Activated CD4-positive, alpha-beta T cell treated with anti-CD3 and anti-CD28 coated beads for 36 hours (primary cell): Measurements from ENCODE around the gene UBE2E2. TPM values are rescaled to one million over a fixed set of nuclear protein-coding genes. Genes with fewer than 3 reads are reported as not detected.

Experiments used
- ATAC-seq: fragments of 200-7000 bp; cut with Tn5 transposase; one replicate; pipeline ENCODE4 v1.10.0; 2021; ENCODE audit warnings: mild to moderate bottlenecking, moderate library complexity
- CTCF ChIA-PET: fragments of 350-600 bp; sonication (Branson Sonifier 250); formaldehyde crosslinking; loops from one replicate; lab custom pipeline; 2021; ENCODE audit warnings: antibody characterized with exemption; lab: Charles Lee
- POLR2A ChIA-PET: fragments of 350-600 bp; sonication (Branson Sonifier 250); formaldehyde crosslinking; loops from one replicate; lab custom pipeline; 2021; ENCODE audit warnings: antibody characterized with exemption, inconsistent platforms; lab: Charles Lee
- DNase-seq: peaks from one replicate; pipeline ENCODE4 v3.0.0-alpha.2; 2020
- H3K27ac Mint-ChIP-seq: one replicate; pipeline ENCODE4 v1.8.0; 2021; ENCODE audit warnings: mixed read lengths
- H3K27me3 Mint-ChIP-seq: one replicate; pipeline ENCODE4 v1.8.0; 2021; ENCODE audit warnings: mixed read lengths
- H3K36me3 Mint-ChIP-seq: one replicate; pipeline ENCODE4 v1.8.0; 2021; ENCODE audit warnings: low read depth, mixed read lengths
- H3K4me1 Mint-ChIP-seq: one replicate; pipeline ENCODE4 v1.8.0; 2021; ENCODE audit warnings: mixed read lengths
- H3K4me3 Mint-ChIP-seq: one replicate; pipeline ENCODE4 v1.8.0; 2021; ENCODE audit warnings: mild to moderate bottlenecking, moderate library complexity, mixed read lengths
- H3K9me3 Mint-ChIP-seq: one replicate; pipeline ENCODE4 v1.8.0; 2021; ENCODE audit warnings: low read depth, mixed read lengths
- intact Hi-C, 2 experiments: fragments of 100-400 bp; cut with DNase I in 1 of 2; cut with micrococcal nuclease in 1 of 2; formaldehyde crosslinking; loops; one replicate each; pipeline versions ENCODE4 v1.14.2 to v1.15.1; 2022 to 2024; cut with DNase I, micrococcal nuclease
- total RNA-seq, 2 experiments: library from RNA; stranded (reverse); gene quantifications; one replicate each; pipeline ENCODE4 v1.2.3, GENCODE V29; 2021

Gene UBE2E2
- total RNA-seq, 2 experiments from 2014 or later: 13.5 to 18.2 TPM

DNA sequence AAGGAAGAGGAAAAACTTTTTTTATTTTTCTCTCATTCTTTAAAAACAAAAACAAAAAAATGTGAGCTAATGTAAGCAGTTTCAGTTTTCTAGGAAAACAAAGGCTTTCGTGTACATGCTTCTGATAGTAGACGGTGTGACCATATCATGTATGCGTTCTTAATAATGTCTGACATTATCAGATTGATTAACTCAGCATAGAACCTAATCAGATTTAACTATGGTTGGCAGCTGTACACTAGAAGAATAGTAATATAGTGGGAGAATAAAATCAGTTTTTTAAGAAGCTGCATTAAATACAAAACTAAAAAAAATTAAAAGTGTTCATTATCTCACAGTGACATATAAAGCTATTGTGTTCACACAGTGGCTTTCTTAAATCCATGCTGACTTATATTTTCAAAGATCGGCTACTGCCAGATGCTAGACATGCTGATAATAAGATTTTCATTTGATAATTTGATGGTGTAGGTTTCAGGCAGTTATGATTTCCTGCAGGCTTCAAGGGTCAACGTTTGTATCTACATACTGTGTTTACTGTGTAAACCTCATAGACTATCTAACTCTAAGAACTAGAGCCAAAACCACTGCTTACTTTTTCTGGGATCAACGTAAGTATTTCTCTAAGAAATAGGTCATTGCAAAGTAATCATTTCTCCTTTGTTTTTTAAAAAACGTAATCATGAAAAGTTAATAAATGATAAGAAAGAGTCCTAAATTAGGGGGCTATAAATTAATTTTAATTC is 74.0 kb downstream of the UBE2E2 start:
- DNase-seq (no peak), ATAC-seq (no peak)
- intact Hi-C loops: no loop called here
- Mint-ChIP-seq H3K27ac (no peak overlapping the region), H3K27me3 (no peaks in the 10 kb centered on the region), H3K4me1 (peaks cover 15% of the 10 kb centered on the region), H3K36me3 (no peaks in the 10 kb centered on the region), H3K9me3 (no peaks in the 10 kb centered on the region), H3K4me3 (no peak overlapping the region)
- POLR2A ChIA-PET: no interaction called here
- CTCF ChIA-PET: interaction anchor here (0.9 kb wide), 1 partner anchor 116 kb away, joined by 3 read pairs; no protein-coding TSS in a partner anchor

DNA sequence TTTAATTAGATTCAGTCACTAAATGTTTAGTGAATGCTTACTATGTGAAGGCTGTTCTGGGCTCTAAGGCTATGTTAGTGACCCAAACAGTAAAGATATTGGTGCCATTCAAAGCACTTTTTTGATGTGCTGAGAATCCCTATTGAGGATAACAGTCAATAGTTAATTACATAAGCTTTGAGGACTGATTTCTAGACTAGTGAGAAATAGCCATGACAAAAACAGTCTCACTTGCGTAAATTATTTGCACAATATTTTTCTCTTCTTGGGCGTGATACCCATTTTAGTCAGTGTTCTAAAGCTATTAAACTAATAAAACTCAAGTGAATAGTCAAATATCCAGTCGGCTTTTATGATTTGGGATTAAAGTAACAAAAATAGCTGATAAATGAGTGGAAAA is 74.6 kb downstream of the UBE2E2 start:
- ChIA-PET CTCF (no interaction called here), POLR2A (no interaction called here)
- no peaks in the 10 kb centered on the region for H3K9me3 Mint-ChIP-seq
- H3K27me3 Mint-ChIP-seq: no peaks in the 10 kb centered on the region
- no peak overlapping the region for H3K27ac Mint-ChIP-seq
- no peak overlapping the region for H3K4me3 Mint-ChIP-seq
- peaks cover 12% of the 10 kb centered on the region for H3K4me1 Mint-ChIP-seq
- DNase-seq (no peak), ATAC-seq (no peak)
- intact Hi-C loops: no loop called here
- H3K36me3 Mint-ChIP-seq: no peaks in the 10 kb centered on the region

DNA sequence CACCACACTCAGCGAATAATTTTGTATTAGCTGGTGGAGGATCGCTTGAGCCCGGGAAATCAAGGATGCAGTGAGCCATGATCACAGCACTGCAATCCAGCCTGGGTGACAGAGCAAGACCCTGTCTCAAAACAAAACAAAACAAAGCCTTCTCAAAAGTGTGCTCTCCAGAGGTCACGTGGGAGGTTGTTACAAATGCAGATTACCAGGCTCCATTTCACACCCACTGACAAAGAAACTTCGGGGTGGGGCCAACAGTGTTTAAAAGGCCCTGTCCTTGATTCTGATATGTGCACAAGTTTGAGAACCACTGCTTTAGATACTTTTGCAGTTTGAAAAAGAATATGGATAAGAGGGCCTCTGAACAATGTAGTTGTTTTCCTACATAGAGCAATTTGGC is 80.5 kb downstream of the UBE2E2 start:
- ATAC-seq: no peak
- Mint-ChIP-seq H3K27me3 (no peaks in the 10 kb centered on the region), H3K4me3 (no peak overlapping the region), H3K36me3 (peaks cover 10% of the 10 kb centered on the region), H3K4me1 (no peaks in the 10 kb centered on the region), H3K27ac (no peak overlapping the region), H3K9me3 (peaks cover 20% of the 10 kb centered on the region)
- ChIA-PET CTCF (interaction anchor here (0.6 kb wide), 1 partner anchor 117 kb away, joined by 3 read pairs; no protein-coding TSS in a partner anchor), POLR2A (no interaction called here)
- intact Hi-C loops: no loop called here
- no peak for DNase-seq

DNA sequence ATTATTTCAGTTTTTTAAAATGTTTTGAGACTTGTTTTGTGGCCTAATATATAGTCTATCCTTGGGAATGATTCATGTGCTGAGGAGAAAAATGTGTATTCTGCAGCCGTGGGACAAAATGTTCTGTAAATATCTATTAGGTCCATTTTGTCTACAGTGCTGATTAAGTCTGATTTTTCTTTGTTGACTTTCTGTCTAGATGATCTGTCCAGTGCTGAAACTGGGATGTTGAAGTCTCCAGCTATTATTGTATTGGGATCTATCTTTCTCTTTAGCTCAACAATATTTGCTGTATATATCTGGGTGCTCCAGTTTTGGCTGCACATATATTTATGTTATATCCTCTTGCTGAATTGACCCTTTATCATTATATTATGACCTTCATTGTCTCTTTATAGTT is 85.2 kb downstream of the UBE2E2 start:
- intact Hi-C loops: no loop called here
- POLR2A ChIA-PET: no interaction called here
- Mint-ChIP-seq H3K4me1 (no peaks in the 10 kb centered on the region), H3K27ac (no peak overlapping the region), H3K9me3 (peaks cover 20% of the 10 kb centered on the region), H3K4me3 (no peak overlapping the region), H3K27me3 (no peaks in the 10 kb centered on the region), H3K36me3 (peaks cover 10% of the 10 kb centered on the region)
- no peak for ATAC-seq
- CTCF ChIA-PET: no interaction called here
- no peak for DNase-seq

DNA sequence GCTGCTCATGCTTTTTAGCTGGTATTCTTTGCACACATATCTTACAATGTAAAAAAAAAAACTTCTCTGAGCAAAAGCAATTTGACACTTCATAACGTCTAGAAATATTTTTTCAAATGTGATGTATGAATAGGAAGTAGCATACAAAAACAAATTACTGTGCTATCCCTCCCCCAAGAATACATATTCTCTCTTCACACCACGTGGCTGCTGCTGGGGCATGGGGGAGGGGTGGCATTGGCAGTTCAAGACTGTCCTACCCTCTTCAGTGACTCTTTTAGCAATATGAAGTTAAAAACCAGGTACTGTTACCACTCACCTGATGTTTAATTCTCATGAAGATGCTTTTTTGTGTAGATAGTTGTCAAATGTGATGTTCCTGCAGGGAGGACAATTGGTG is 85.6 kb downstream of the UBE2E2 start:
- DNase-seq: no peak
- ChIA-PET CTCF (no interaction called here), POLR2A (no interaction called here)
- Mint-ChIP-seq H3K4me3 (no peak overlapping the region), H3K9me3 (peaks cover 20% of the 10 kb centered on the region), H3K4me1 (no peaks in the 10 kb centered on the region), H3K27me3 (no peaks in the 10 kb centered on the region), H3K36me3 (peaks cover 10% of the 10 kb centered on the region), H3K27ac (no peak overlapping the region)
- ATAC-seq: no peak
- intact Hi-C loops: no loop called here

DNA sequence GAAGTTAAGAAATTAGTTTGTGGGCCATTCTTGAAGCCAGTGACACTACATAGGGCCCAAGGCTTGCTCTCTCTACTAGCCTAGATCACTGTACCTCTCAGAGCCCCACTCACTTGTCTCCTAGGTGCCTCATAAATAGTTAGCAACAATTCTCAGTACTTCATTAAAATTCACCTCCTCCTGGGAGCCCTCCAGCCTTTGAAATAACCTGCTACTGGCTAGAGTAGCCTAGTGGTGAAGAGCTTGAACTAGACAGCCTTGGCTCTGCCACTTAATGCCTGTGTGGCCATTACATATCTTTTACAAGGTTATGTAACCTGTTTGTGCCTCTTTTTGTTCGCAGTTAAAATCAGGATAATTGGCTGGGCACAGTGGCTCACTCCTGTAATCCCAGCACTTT is 89.3 kb downstream of the UBE2E2 start:
- DNase-seq: no peak
- Mint-ChIP-seq H3K9me3 (peaks cover 5% of the 10 kb centered on the region), H3K36me3 (peaks cover 1% of the 10 kb centered on the region), H3K27me3 (no peaks in the 10 kb centered on the region), H3K27ac (no peak overlapping the region), H3K4me3 (no peak overlapping the region), H3K4me1 (no peaks in the 10 kb centered on the region)
- CTCF ChIA-PET: no interaction called here
- ATAC-seq: no peak
- POLR2A ChIA-PET: no interaction called here
- intact Hi-C loops: no loop called here

DNA sequence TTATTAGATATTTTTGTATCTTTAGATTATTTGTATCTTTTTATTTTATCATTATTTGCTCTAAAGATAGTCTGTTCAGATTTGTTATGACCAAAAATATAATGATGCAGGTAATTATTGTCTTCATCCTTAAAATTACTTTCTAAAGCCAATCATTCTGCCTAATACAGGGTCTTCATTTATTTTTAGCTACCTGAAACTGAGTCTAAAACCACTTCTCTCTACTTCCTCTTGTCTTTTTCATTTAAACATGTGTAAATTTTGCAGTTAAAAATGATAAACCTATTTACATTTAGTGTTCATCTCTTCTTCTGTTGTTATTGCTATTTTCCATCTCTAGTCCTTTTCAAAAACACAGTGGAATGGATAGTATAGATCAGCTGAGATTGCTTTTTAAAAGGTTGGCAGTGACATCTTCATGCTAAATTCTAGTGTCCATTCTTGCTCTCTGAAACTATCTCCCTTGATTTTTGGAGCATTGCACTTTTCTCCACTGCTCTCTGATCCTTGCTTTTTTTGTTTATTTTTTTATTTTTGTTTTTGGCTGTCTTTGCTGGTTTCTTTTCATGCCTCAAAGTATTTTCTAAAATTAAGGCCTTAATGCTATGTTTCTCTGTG is 91.8 kb downstream of the UBE2E2 start:
- no peak overlapping the region for H3K27ac Mint-ChIP-seq
- no peak for DNase-seq
- no peaks in the 10 kb centered on the region for H3K4me1 Mint-ChIP-seq
- intact Hi-C loops: no loop called here
- no peak for ATAC-seq
- ChIA-PET CTCF (no interaction called here), POLR2A (no interaction called here)
- no peak overlapping the region for H3K4me3 Mint-ChIP-seq
- peaks cover 8% of the 10 kb centered on the region for H3K9me3 Mint-ChIP-seq
- H3K27me3 Mint-ChIP-seq: no peaks in the 10 kb centered on the region
- peaks cover 6% of the 10 kb centered on the region for H3K36me3 Mint-ChIP-seq

DNA sequence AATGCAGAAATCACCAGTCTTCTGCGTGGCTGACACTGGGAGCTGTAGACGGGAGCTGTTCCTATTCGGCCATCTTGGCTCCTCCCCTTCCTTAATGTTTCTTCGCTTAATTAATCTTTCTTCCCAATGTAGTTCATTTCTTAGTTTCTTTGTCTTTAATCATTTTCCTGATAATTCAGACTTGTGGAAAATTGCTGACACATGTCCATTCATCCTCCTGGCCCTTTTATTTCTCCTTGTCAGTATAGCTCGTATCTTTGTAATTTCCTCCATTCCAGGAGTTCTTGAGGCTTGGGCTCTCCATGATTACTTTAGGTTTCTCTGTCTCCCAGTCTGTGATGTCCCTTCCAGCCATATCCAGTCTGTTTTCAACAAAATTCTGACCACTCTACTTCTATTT is 98.7 kb downstream of the UBE2E2 start:
- CTCF ChIA-PET: no interaction called here
- H3K4me1 Mint-ChIP-seq: no peaks in the 10 kb centered on the region
- H3K4me3 Mint-ChIP-seq: no peak overlapping the region
- H3K36me3 Mint-ChIP-seq: peaks cover 6% of the 10 kb centered on the region
- intact Hi-C loops: no loop called here
- H3K9me3 Mint-ChIP-seq: peaks cover 11% of the 10 kb centered on the region
- ATAC-seq: no peak
- no peak overlapping the region for H3K27ac Mint-ChIP-seq
- POLR2A ChIA-PET: no interaction called here
- no peak for DNase-seq
- H3K27me3 Mint-ChIP-seq: no peaks in the 10 kb centered on the region

DNA sequence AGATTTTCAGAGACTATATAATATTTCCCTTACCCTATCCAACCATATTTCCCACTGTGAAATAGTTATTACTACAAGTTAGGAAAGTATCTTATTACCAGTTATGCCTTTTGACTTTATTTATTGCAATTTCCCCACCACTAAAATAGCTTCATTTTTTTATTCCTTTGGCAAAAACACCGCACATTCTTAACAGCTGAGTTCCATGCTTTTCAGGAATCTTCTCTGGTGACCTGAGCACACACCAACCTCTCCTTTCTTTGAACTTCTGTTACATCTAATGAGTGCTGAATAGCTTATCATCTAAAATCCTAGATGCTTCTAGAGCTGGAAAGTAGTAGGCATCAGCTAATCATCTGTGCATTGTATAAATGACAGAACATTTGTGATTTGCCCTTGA is 99.1 kb downstream of the UBE2E2 start:
- intact Hi-C loops: no loop called here
- no peak overlapping the region for H3K4me3 Mint-ChIP-seq

DNA sequence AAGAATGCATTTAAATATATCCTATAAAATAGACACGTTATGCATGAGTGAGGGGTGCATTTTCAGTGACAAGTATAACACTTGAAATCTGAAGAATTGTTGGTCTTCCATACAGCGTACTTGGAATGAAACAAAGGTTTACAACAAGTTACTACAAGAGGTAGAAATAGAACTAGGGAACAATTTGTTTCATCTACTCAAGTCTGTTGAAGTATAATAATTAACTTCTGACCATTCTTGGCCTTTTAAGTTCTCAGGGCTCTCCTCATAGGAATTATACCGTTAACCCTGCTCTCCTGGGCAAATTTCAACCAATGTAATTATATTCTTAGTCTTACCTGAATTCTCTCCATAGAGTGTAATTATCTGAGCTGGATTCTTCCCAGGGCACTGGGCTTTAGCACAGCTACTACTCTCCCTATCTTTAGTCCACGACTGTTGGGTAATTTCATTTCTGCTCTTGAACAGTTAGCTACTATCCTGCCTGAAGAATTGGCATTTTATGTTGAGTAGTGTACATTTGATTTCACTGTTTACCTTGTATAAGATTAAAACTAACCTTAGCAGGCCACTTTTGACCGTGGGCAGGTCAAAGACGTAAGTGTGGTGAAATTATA is 100.6 kb downstream of the UBE2E2 start:
- H3K9me3 Mint-ChIP-seq: peaks cover 10% of the 10 kb centered on the region
- peaks cover 6% of the 10 kb centered on the region for H3K36me3 Mint-ChIP-seq
- CTCF ChIA-PET: no interaction called here
- POLR2A ChIA-PET: no interaction called here
- no peak for ATAC-seq
- H3K4me1 Mint-ChIP-seq: no peaks in the 10 kb centered on the region
- intact Hi-C loops: no loop called here
- no peak overlapping the region for H3K27ac Mint-ChIP-seq
- no peak for DNase-seq
- no peaks in the 10 kb centered on the region for H3K27me3 Mint-ChIP-seq
- H3K4me3 Mint-ChIP-seq: no peak overlapping the region

More for the DNA sequence above, 99.1 kb downstream of the UBE2E2 start:
- no peak for ATAC-seq
- Mint-ChIP-seq H3K27ac (no peak overlapping the region), H3K36me3 (peaks cover 6% of the 10 kb centered on the region), H3K27me3 (no peaks in the 10 kb centered on the region), H3K4me1 (no peaks in the 10 kb centered on the region), H3K9me3 (peaks cover 11% of the 10 kb centered on the region)
- CTCF ChIA-PET: interaction anchor here (0.6 kb wide), 1 partner anchor 27 kb away, joined by 3 read pairs; no protein-coding TSS in a partner anchor
- POLR2A ChIA-PET: no interaction called here
- DNase-seq: no peak

DNA sequence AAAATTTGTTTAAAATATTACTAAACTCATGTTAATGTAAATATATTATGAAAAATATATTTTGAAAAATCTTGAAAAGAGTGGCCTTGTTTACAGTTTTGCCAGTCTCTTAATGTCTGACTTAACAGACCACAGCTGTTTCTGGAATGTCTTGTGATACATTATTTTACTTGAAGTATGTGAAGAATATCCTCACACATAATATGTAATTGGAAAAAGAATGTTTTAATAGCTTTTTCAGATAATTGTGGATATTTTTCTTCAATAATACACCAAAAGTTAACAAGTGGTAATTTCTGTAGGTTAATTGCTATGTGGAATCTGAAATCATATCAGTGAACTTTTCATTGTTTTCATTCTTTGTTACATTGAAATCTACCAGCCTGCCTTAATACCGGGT is 101.3 kb downstream of the UBE2E2 start:
- POLR2A ChIA-PET: no interaction called here
- H3K4me3 Mint-ChIP-seq: no peak overlapping the region
- CTCF ChIA-PET: no interaction called here
- peaks cover 2% of the 10 kb centered on the region for H3K36me3 Mint-ChIP-seq
- H3K9me3 Mint-ChIP-seq: peaks cover 5% of the 10 kb centered on the region
- intact Hi-C loops: no loop called here
- no peak overlapping the region for H3K27ac Mint-ChIP-seq
- DNase-seq (no peak), ATAC-seq (no peak)
- H3K4me1 Mint-ChIP-seq: no peaks in the 10 kb centered on the region
- no peaks in the 10 kb centered on the region for H3K27me3 Mint-ChIP-seq
